ENCODE results near the gene PALS1.
"Not testable (repeated sequence)": the region's sequence is repeated elsewhere in the genome, so short reads cannot be mapped to it uniquely, and the experiment has no call there.

Gene PALS1

GRCh38 chr14:67269298-67270060 is 28.2 kb downstream of the PALS1 start:
- H3K4me3 ChIP-seq (ENCODE audit: low read depth, low read length), result no peak overlapping the region
- TF ChIP-seq CTCF (IDR thresholded peaks at IDR 0.05; ENCODE audit: borderline replicate concordance, insufficient read depth, low read depth, low read length), result no peak

GRCh38 chr14:67270145-67270753 is 29.0 kb downstream of the PALS1 start:
- no peak for TF ChIP-seq CTCF (IDR thresholded peaks at IDR 0.05; ENCODE audit: borderline replicate concordance, insufficient read depth, low read depth, low read length)
- no peak overlapping the region for H3K4me3 ChIP-seq (ENCODE audit: low read depth, low read length)

- H3K4me3 ChIP-seq (ENCODE audit: low read depth, low read length), result no peak overlapping the region
- no peak for TF ChIP-seq CTCF (IDR thresholded peaks at IDR 0.05; ENCODE audit: borderline replicate concordance, insufficient read depth, low read depth, low read length)
Measured at GRCh38 chr14:67270933-67271332, 29.7 kb downstream of the PALS1 start.

GRCh38 chr14:67273281-67273680 is 32.0 kb downstream of the PALS1 start:
- H3K4me3 ChIP-seq (ENCODE audit: low read depth, low read length), result not testable (repeated sequence)

GRCh38 chr14:67276131-67276530 is 34.9 kb downstream of the PALS1 start:
- no peak for TF ChIP-seq CTCF (IDR thresholded peaks at IDR 0.05; ENCODE audit: borderline replicate concordance, insufficient read depth, low read depth, low read length)

GRCh38 chr14:67280506-67280905 is 39.3 kb downstream of the PALS1 start:
- H3K4me3 ChIP-seq (ENCODE audit: low read depth, low read length), result no peak overlapping the region
- no peak for TF ChIP-seq CTCF (IDR thresholded peaks at IDR 0.05; ENCODE audit: borderline replicate concordance, insufficient read depth, low read depth, low read length)

More at GRCh38 chr14:67276131-67276530, 34.9 kb downstream of the PALS1 start:
- H3K4me3 ChIP-seq (ENCODE audit: low read depth, low read length), result no peak overlapping the region

- H3K4me3 ChIP-seq (ENCODE audit: low read depth, low read length), result no peak overlapping the region
- TF ChIP-seq CTCF (IDR thresholded peaks at IDR 0.05; ENCODE audit: borderline replicate concordance, insufficient read depth, low read depth, low read length), result no peak
Measured at GRCh38 chr14:67285876-67286452, 44.7 kb downstream of the PALS1 start.
